Measurements from ENCODE around the gene TMEM171. TPM values are rescaled to one million over a fixed set of nuclear protein-coding genes. Genes with fewer than 3 reads are reported as not detected.

TMEM171 gene
- total and polyA plus RNA-seq, 7 donors, result 21.7 to 49.9 (median 46.8) TPM; not detected in 4

GRCh38 chr5:73131711-73132425 is 11.5 kb downstream of the TMEM171 start:
- intact Hi-C loops (cut with DNase I), result no loop called here
- WGBS, 2 donors, result 53 to 76% methylated on average over 3 of the region's 3 CpGs
- no peaks in the 10 kb centered on the region for H3K9me3 ChIP-seq
- no peak for DNase-seq
- TF ChIP-seq CTCF (IDR thresholded peaks at IDR 0.05) (no peak), EP300 (IDR thresholded peaks at IDR 0.05) (no peak), POLR2A (IDR thresholded peaks at IDR 0.05) (no peak), POLR2AphosphoS5 (IDR thresholded peaks at IDR 0.05) (no peak)
- peaks cover 0 to 10% (median 6%) of the 10 kb centered on the region in 3 donors for H3K27me3 ChIP-seq
- no peak overlapping the region for H3K27ac ChIP-seq
- H3K4me3 ChIP-seq, result no peak overlapping the region
- no peaks in the 10 kb centered on the region for H3K36me3 ChIP-seq
- H3K4me1 ChIP-seq, result no peaks in the 10 kb centered on the region

- H3K27ac ChIP-seq, result no peak overlapping the region
- peaks cover 0 to 14% (median 6%) of the 10 kb centered on the region in 3 donors for H3K27me3 ChIP-seq
- WGBS, 2 donors, result 35 to 64% methylated on average over 2 of the region's 2 CpGs
- no peaks in the 10 kb centered on the region for H3K4me1 ChIP-seq
- intact Hi-C loops (cut with DNase I), result no loop called here
- no peaks in the 10 kb centered on the region for H3K36me3 ChIP-seq
- DNase-seq, result no peak
- TF ChIP-seq POLR2A (IDR thresholded peaks at IDR 0.05) (no peak), EP300 (IDR thresholded peaks at IDR 0.05) (no peak), POLR2AphosphoS5 (IDR thresholded peaks at IDR 0.05) (no peak), CTCF (IDR thresholded peaks at IDR 0.05) (no peak)
- no peaks in the 10 kb centered on the region for H3K9me3 ChIP-seq
- no peak overlapping the region for H3K4me3 ChIP-seq
Measured at GRCh38 chr5:73132759-73133158, 12.4 kb downstream of the TMEM171 start.

- Histone ChIP-seq H3K27me3 (peaks cover 0 to 14% (median 6%) of the 10 kb centered on the region in 3 donors), H3K36me3 (no peaks in the 10 kb centered on the region), H3K9me3 (no peaks in the 10 kb centered on the region), H3K4me3 (no peak overlapping the region), H3K27ac (no peak overlapping the region), H3K4me1 (no peaks in the 10 kb centered on the region)
- DNase-seq, result no peak
- 93 to 95% methylated on average over 3 of the region's 3 CpGs for WGBS, 2 donors
- intact Hi-C loops (cut with DNase I), result no loop called here
- no peak for TF ChIP-seq POLR2AphosphoS5 (IDR thresholded peaks at IDR 0.05)
- no peak for TF ChIP-seq CTCF (IDR thresholded peaks at IDR 0.05)
- TF ChIP-seq EP300 (IDR thresholded peaks at IDR 0.05), result no peak
- no peak for TF ChIP-seq POLR2A (IDR thresholded peaks at IDR 0.05)
Measured at GRCh38 chr5:73135021-73135420, 14.6 kb downstream of the TMEM171 start.

- no peak for DNase-seq
- Histone ChIP-seq H3K4me1 (no peaks in the 10 kb centered on the region), H3K36me3 (no peaks in the 10 kb centered on the region), H3K4me3 (no peak overlapping the region), H3K9me3 (no peaks in the 10 kb centered on the region), H3K27me3 (peaks cover 0 to 14% (median 6%) of the 10 kb centered on the region in 3 donors), H3K27ac (no peak overlapping the region)
- intact Hi-C loops (cut with DNase I), result no loop called here
- TF ChIP-seq POLR2AphosphoS5 (IDR thresholded peaks at IDR 0.05), result no peak
- no peak for TF ChIP-seq CTCF (IDR thresholded peaks at IDR 0.05)
- TF ChIP-seq EP300 (IDR thresholded peaks at IDR 0.05), result no peak
- no peak for TF ChIP-seq POLR2A (IDR thresholded peaks at IDR 0.05)
- WGBS, 2 donors, result 55 to 57% methylated on average over 6 of the region's 6 CpGs
Measured at GRCh38 chr5:73135429-73136054, 15.2 kb downstream of the TMEM171 start.

Data from sigmoid colon (tissue), 7 donors.